ENCODE data around the gene KDSR.

KDSR gene

DNA sequence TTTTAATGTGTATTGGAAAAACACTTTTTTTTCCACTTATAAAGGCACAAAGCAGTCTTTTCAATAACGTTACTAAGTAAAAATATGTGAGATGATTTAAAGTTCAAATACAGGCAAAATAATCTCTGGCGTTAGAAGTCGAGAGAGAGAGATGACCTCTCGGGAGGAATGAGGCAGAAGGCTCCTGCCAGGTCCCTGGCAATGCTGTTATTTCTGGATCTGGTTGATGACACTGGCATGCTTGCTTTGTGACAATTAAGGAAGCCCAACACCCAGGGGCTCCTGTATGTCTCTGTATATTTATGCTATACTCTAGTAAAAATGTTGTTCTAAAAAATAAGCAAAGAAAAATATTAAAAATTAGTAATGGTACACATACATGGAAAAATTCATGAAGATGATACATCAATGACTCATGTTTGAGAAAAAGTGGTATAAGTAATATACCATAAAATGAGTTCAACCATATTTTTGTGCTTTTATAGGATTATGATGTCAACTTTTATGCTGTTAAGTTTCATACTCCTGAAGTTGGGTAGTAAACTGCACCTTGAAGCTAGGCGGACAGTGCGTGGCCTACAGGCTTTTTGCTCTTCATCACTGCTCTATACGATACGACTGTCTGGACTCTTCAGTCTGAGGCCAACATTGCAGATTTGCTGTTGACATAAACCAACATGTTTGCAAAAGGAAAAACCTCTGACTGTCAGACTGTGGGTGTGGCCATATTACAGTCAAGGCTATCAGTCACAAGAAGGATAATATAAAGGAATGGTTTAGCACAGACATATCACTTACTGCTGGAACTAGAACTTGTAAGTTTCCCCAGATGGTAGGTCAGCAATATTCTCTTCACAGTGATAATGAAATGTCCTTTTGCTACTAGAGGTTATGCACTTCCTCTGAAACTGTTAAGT is 35.5 kb upstream of the KDSR start:
- DNase-seq (ENCODE audit: low read depth), result no peak
- TF ChIP-seq, protein P1, sequence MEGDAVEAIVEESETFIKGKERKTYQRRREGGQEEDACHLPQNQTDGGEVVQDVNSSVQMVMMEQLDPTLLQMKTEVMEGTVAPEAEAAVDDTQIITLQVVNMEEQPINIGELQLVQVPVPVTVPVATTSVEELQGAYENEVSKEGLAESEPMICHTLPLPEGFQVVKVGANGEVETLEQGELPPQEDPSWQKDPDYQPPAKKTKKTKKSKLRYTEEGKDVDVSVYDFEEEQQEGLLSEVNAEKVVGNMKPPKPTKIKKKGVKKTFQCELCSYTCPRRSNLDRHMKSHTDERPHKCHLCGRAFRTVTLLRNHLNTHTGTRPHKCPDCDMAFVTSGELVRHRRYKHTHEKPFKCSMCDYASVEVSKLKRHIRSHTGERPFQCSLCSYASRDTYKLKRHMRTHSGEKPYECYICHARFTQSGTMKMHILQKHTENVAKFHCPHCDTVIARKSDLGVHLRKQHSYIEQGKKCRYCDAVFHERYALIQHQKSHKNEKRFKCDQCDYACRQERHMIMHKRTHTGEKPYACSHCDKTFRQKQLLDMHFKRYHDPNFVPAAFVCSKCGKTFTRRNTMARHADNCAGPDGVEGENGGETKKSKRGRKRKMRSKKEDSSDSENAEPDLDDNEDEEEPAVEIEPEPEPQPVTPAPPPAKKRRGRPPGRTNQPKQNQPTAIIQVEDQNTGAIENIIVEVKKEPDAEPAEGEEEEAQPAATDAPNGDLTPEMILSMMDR (IDR thresholded peaks at IDR 0.05; ENCODE audit: low read depth, low read length, missing control alignments), result no peak

DNA sequence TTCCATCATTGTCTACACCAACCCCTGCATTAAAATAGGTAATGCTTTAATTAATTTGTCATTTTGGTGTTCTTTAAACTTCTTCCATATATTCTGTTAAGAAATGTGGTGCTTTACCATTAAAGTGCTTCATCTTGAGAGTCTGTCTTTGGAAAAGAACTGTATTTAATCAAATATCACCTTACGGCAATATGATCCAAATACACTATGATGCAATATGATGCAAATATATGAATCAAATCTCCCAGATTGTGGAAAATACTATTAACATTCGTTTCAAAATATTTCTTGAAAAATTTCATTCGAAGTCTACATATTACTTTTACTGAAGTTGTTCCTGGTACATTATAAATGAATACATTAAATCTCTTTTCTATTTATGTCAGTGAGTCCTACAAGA is 32.3 kb upstream of the KDSR start:
- TF ChIP-seq, protein P1 (IDR thresholded peaks at IDR 0.05; ENCODE audit: low read depth, low read length, missing control alignments), result no peak
- H3K4me3 ChIP-seq (ENCODE audit: low read depth, low read length), result no peak overlapping the region

More for the DNA sequence above, 35.5 kb upstream of the KDSR start:
- H3K4me3 ChIP-seq (ENCODE audit: low read depth, low read length), result no peak overlapping the region

DNA sequence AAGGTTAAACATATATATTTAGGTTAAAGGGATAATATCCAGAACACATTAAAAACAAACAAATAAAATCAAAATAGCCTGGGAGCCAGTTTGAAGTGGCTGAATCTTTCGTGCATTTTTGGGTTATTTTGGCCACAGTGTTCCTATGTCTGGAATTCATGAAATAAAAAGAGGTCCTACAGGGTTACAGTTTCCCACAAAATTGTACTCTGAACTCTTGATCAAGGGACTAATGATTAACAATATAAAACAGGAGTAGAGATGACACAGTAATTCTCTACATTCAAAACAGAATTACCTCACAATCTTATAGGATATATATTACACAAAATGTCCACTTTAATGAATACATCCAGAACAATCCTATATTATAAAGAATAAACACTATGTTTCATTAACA is 30.3 kb upstream of the KDSR start:
- TF ChIP-seq, protein P1 (IDR thresholded peaks at IDR 0.05; ENCODE audit: low read depth, low read length, missing control alignments), result no peak
- no peak overlapping the region for H3K4me3 ChIP-seq (ENCODE audit: low read depth, low read length)
- DNase-seq (ENCODE audit: low read depth), result no peak

More for the DNA sequence above, 32.3 kb upstream of the KDSR start:
- DNase-seq (ENCODE audit: low read depth), result no peak

DNA sequence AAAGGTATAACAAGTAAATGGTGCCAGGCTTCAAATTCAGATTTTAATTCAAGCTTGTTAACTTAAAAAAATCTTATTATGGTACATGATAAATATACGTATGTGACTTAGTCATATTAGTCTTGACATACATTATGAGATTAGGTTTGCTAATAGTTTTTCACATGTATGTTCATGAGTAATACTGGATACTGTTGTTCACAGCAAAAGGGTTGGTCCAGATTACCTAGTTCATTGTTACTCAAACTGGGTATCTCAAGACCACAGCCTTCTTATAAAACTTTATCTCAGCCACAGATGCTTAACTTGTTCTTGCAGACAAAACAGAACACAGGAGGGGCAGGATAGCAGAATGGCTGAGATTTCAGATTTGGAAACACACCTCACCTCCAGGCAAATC is 28.5 kb upstream of the KDSR start:
- TF ChIP-seq, protein P1 (IDR thresholded peaks at IDR 0.05; ENCODE audit: low read depth, low read length, missing control alignments), result no peak
- no peak for DNase-seq (ENCODE audit: low read depth)
- H3K4me3 ChIP-seq (ENCODE audit: low read depth, low read length), result no peak overlapping the region

DNA sequence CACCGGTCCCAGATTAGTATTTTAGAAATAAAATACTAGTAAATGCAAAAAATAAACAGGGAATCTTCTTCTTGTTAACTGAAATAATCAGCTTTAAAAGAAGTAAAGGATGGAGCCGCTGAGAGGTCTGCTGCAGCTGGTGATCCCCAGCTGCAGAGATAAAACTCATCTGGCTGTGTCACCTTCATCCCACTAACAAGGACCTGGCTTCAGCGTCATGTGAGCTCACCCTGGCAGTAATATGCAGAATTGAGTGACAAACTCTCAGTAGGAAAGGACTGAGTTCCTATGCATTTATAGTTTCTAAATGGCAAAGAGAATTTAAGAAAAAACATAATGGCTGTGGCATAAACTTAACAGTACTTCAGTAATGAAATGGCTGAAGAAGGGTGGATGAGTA is 27.9 kb upstream of the KDSR start:
- no peak for DNase-seq (ENCODE audit: low read depth)
- TF ChIP-seq, protein P1 (IDR thresholded peaks at IDR 0.05; ENCODE audit: low read depth, low read length, missing control alignments), result no peak
- no peak overlapping the region for H3K4me3 ChIP-seq (ENCODE audit: low read depth, low read length)

DNA sequence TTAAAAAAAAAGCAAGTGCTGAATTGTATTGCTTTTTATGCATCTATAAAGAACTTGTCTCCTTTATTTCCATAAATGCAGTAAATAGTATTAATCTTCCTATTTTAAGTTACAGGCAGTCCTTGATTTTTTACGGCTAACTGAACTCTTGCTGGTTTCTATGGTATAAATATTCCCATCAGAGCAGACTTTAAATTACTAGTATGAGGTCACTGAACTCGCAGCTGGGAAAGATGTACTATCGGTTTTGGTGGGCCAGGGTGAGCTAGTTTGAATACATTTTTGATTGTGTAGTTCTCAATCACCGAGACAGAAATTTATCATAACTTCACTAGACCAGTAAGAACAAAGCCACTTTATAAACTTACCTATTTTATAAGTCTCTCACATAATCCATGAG is 20.9 kb upstream of the KDSR start:
- no peak overlapping the region for H3K4me3 ChIP-seq (ENCODE audit: low read depth, low read length)
- TF ChIP-seq, protein P1 (IDR thresholded peaks at IDR 0.05; ENCODE audit: low read depth, low read length, missing control alignments), result no peak
- DNase-seq (ENCODE audit: low read depth), result no peak

DNA sequence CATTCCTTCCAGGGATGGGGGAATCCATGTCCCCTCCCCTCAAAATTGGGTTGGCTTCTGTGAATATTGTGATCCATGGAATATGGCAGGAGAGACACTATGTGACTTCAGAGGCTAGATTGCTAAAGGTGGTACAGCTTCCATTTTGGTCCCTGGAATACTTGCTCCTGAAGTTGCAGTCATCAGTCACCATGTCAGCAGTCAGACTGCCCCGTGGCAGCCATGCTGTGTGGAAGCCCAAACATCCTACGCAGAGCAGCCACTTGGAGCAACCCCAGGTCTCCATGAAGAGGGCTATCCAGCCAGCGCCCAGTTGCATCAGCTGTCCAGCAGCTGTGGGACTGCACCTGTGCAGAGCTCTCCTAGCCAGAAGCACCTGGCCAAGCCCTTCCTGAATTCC is 15.8 kb upstream of the KDSR start:
- no peak overlapping the region for H3K4me3 ChIP-seq (ENCODE audit: low read depth, low read length)
- no peak for DNase-seq (ENCODE audit: low read depth)
- TF ChIP-seq, protein P1 (IDR thresholded peaks at IDR 0.05; ENCODE audit: low read depth, low read length, missing control alignments), result no peak

Data from GM12864 (cell line).